Stimulated activated naive CD4-positive, alpha-beta T cell (primary cell): ENCODE data around the gene ACOT8.
"Not testable (repeated sequence)": the region's sequence is repeated elsewhere in the genome, so short reads cannot be mapped to it uniquely, and the experiment has no call there.

Source experiments
- DNase-seq, 6 experiments: peaks; one replicate each; lab custom pipeline; 2025; lab: John Stamatoyannopoulos, UW

Gene ACOT8

GRCh38 chr20:45887346-45887715 lies 30.1 kb upstream of the ACOT8 start, which contains the start of gene SPATA25:
Gene SPATA25 (minus strand): TSS chr20:45887622. CDS start chr20:45887590, 32 bp downstream.
- DNase-seq = no peak

GRCh38 chr20:45886590-45887345 lies 29.6 kb upstream of the ACOT8 start:
- no peak for DNase-seq

GRCh38 chr20:45883100-45883469 lies 25.9 kb upstream of the ACOT8 start:
- no peak for DNase-seq

GRCh38 chr20:45882469-45883099 lies 25.4 kb upstream of the ACOT8 start:
- no peak for DNase-seq

- peak; percentile 96 to 99 (median 97) for DNase-seq
Measured at GRCh38 chr20:45880988-45881788, 24.0 kb upstream of the ACOT8 start, which contains the start of gene ZSWIM1. Gene ZSWIM1 (plus strand): TSS chr20:45881227. CDS start chr20:45882593, 1,366 bp downstream.

GRCh38 chr20:45878076-45878761 lies 21.0 kb upstream of the ACOT8 start:
- DNase-seq = no peak

GRCh38 chr20:45874576-45874975 lies 17.4 kb upstream of the ACOT8 start:
- no peak for DNase-seq

GRCh38 chr20:45874104-45874481 lies 16.9 kb upstream of the ACOT8 start:
- DNase-seq = not testable (repeated sequence)

- DNase-seq = no peak
Measured at GRCh38 chr20:45873409-45874103, 16.4 kb upstream of the ACOT8 start.

- no peak for DNase-seq
Measured at GRCh38 chr20:45872626-45873025, 15.4 kb upstream of the ACOT8 start.

- no peak for DNase-seq
Measured at GRCh38 chr20:45867819-45868176, 10.6 kb upstream of the ACOT8 start.

GRCh38 chr20:45867136-45867818 lies 10.1 kb upstream of the ACOT8 start:
- DNase-seq = no peak

- DNase-seq = no peak
Measured at GRCh38 chr20:45866454-45866853, 9.3 kb upstream of the ACOT8 start.

- no peak for DNase-seq
Measured at GRCh38 chr20:45863543-45864470, 6.6 kb upstream of the ACOT8 start.

GRCh38 chr20:45861221-45862075 lies 4.3 kb upstream of the ACOT8 start:
- no peak for DNase-seq

- no peak for DNase-seq
Measured at GRCh38 chr20:45860560-45861220, 3.5 kb upstream of the ACOT8 start.

GRCh38 chr20:45859916-45860315 lies 2.7 kb upstream of the ACOT8 start:
- no peak for DNase-seq

GRCh38 chr20:45857882-45858216 lies 657 bp upstream of the ACOT8 start:
- peak in 1 of 6 experiments; percentile 52 for DNase-seq

- DNase-seq = no peak
Measured at GRCh38 chr20:45853484-45853883, 3.7 kb downstream of the ACOT8 start.
